A673 (cell line): ENCODE results near the gene ITK.

Source experiments
- CTCF ChIP-seq: fragments of 300-800, 200-600 bp; sonication (generic); conservative IDR thresholded peaks from 2 replicates; pipeline ENCODE4 v1.5.1; 2017; ENCODE audit warnings: low read depth, mild to moderate bottlenecking, antibody characterized with exemption, low read length, moderate library complexity, mixed read lengths
- EZH2 ChIP-seq: fragments of 200-600 bp; sonication (generic); IDR thresholded peaks from 2 replicates; pipeline ENCODE4 v1.6.1; 2017; ENCODE audit warnings: borderline replicate concordance, low read depth, mild to moderate bottlenecking, mixed read lengths, antibody characterized with exemption, low read length; ENCODE audit not compliant: poor library complexity, severe bottlenecking

- TF ChIP-seq CTCF (no peak), EZH2 (no peak)
Measured at GRCh38 chr5:157267761-157268480, 87.3 kb downstream of the ITK start.
